Measurements from ENCODE around the gene PSMB7.

DNA sequence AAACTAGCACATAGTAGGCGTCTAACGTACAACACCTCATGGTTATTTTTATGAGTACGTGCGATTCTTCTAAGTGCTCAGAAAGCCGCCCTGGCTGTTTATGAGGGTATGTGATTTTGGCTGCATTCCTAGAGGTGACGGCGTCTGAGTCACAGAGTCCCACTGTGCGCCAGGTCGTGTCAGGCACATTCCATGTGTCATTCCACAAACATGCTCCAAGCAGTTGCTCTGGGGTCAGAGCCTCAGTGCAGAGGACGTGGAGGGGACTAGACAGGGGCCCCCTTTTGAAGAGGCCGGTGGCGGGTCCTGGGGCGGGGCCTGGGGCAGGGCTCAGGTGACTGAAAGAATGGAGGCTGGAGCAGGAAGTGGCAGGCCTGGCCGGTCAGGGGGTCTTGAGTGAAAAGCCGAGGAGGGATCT lies 105.6 kb downstream of the PSMB7 start:
- TF ChIP-seq, protein P1, sequence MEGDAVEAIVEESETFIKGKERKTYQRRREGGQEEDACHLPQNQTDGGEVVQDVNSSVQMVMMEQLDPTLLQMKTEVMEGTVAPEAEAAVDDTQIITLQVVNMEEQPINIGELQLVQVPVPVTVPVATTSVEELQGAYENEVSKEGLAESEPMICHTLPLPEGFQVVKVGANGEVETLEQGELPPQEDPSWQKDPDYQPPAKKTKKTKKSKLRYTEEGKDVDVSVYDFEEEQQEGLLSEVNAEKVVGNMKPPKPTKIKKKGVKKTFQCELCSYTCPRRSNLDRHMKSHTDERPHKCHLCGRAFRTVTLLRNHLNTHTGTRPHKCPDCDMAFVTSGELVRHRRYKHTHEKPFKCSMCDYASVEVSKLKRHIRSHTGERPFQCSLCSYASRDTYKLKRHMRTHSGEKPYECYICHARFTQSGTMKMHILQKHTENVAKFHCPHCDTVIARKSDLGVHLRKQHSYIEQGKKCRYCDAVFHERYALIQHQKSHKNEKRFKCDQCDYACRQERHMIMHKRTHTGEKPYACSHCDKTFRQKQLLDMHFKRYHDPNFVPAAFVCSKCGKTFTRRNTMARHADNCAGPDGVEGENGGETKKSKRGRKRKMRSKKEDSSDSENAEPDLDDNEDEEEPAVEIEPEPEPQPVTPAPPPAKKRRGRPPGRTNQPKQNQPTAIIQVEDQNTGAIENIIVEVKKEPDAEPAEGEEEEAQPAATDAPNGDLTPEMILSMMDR (IDR thresholded peaks at IDR 0.05; ENCODE audit: low read depth, low read length), result no peak
- TF ChIP-seq, protein P2, sequence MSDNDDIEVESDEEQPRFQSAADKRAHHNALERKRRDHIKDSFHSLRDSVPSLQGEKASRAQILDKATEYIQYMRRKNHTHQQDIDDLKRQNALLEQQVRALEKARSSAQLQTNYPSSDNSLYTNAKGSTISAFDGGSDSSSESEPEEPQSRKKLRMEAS (IDR thresholded peaks at IDR 0.05; ENCODE audit: low read depth, low read length), result no peak
- no peak for TF ChIP-seq POLR2A (IDR thresholded peaks at IDR 0.05; ENCODE audit: extremely low read depth, insufficient read length)
- no peak for TF ChIP-seq MYC (IDR thresholded peaks at IDR 0.05; ENCODE audit: low read depth, low read length)

Data from NB4 (cell line).